Stimulated activated CD4-positive, alpha-beta T cell treated with anti-CD3 and anti-CD28 coated beads, Interleukin-1b, Interleukin-23, amount 100 ng/mL, for 48 hours (primary cell): ENCODE results near the gene KIF5C.

Source experiments
- DNase-seq: peaks from one replicate; pipeline ENCODE4 v3.0.0-alpha.2; 2020

KIF5C gene

DNA sequence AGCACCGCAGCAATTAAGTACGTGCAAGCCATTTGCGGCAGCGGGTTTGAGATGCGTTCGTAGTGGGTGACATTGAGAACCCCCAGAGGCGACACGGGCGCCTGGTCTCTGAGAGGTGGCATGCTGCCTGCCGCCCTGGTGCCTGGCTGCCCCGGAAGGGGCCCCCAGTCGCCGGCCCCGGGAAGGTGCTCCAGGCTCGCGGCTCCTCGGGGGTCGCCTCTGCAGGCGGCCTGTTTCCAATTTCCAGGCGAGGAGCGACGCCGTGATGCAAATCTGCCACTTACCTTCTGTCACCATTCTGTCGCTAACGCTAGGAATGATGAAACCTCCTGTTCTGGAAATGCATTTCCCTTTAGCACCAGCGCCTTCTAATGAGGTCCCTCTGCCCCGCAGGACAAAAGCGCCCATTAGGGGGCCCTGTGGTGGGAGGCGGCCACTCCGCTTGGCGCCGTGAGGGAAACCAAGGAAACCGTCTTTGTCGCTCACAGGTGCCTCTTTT lies 13.0 kb downstream of the KIF5C start:
- no peak for DNase-seq

DNA sequence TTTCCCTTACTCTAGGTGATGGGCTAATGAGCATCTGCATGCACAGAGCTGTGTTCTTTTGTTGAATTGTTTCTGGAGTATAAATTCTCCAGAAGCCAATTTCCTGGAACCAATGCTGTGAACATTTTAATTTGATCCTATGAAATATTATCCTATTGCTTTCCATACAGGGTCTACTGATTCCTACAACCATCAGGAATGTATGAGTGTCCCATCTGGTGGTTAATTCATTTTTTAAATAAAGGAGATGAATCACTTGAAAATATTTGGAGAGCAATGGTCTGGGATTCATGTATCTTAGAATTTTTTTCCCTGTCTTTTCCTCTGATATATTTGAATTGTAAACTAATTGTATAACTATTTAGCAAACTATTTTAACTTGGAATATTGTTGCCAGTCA lies 14.0 kb downstream of the KIF5C start:
- DNase-seq: no peak

DNA sequence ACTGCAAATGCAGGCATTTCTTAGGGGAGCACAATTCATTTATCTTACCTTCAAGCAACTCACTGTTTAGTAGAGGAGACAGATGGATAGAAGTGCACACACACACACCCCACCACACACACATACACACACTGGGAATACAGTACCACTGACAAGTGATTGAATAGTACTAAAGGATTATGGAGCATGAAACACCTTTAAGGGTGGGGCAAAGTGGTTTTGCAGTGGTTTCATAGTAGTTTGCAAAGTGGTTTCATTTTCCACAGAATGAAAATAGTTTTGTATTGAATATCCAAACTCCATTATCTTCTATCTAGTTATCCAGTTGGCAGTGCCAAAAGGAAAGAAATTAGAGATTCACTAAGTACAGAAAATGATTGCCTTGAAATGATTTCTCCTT lies 18.9 kb downstream of the KIF5C start:
- no peak for DNase-seq

DNA sequence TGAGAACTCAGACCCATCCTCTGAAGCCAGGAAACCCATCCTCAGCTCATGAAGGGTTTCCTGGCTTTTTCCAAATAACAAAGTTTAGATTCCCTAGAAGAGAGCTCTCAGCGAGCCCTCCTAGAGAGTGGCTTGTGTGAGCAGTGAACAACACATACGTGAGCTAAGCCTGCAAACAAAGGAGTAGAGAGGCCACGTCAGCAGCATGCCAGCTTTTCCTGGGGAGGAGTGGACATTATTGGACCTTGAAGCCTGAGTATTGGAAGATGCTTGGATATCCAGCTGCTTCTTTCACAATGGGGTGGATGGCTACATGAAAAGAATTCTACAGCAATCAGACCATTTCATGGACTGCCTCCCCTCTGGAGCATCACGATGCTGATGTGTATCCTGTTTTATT lies 21.1 kb downstream of the KIF5C start:
- DNase-seq: no peak

DNA sequence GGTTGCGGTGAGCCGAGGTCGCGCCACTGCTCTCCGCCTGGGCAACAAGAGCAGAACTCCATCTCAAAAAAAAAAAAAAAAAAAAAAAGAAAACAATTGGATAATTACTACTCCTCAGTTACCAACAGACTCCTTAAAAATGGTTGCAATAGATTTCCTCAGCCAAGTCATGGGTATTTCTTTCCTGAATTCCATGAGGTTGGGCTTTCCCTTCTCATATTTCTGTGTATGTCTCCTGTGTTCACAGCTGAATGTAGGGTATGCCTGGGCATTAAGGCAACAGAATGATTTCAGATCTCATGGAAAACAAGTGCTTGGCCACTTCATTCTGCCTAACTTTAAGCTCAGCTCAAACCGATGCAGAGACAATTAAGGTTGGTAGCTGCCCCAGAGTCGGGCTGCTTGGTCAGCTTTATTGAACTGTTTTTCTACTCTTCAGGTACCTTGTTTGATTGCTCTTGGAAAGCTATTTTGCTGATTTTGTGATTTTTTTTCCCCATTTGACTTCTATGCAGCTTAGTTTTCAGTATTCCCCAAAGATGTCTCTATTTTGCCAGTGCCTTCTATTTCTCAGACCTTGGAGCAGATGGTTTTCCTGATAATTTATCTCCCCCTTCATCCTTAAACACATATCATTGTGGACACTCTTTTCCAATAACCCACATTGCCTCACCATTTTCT lies 24.8 kb downstream of the KIF5C start:
- no peak for DNase-seq

DNA sequence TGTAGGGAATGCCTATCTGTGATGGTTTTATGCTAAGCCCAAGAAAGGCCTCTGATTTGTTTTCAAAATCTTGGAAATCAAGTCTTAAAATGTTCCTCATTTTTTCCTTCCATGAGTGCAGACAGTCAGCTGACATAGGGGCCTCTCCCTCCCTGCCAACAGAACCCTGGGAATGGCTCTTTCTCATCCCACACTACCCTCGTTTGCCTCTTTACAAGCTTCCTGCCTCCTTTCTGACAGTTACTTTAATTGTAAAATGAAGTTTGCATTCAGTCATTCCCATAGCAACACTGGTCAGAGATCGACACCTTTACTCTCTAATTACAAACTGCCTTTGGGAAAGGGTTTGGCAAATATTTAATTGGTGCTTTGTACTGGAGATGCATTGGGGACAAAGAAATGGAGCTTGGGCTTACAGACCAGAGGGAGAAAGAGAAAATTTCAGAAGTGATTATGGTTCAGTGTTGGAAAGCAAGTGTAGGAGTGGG lies 25.4 kb downstream of the KIF5C start:
- no peak for DNase-seq

DNA sequence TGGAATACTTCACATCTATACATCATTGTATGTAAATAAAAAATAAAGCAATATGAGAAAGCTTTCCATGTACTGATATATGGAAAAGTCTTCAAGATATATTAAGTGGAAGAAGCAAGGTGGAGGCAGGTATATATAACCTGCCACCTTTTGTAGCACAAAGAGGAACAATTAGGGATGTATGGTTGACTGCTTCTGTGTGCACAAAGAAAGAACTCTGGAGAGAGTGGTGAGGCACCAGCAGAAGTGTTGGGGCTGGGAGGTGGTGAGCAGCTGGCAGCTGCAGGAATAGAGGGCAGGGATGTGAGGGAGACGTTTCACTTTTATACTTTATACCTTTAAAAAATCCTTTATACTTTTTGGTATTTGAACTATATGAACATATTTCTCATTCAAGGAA lies 26.1 kb downstream of the KIF5C start:
- no peak for DNase-seq

DNA sequence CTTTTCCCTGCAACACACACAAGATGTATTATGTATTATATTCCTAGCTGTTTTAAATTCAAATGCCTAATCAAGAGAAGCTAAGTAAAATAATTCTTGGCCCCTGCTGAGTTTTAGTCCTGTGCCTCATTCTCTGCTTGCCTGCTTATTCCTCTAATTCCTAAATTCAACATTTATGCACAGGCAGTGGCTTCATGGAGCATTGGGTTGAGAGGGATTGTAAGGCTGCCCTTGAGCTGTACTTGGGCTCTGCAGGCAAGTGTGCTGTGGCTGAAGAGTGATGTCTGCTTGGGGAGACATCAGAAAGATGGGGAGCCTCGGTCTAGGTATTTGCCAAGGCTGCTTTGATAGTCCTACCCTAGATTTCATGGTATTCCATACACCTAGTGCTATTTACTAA lies 27.8 kb downstream of the KIF5C start:
- DNase-seq: no peak

DNA sequence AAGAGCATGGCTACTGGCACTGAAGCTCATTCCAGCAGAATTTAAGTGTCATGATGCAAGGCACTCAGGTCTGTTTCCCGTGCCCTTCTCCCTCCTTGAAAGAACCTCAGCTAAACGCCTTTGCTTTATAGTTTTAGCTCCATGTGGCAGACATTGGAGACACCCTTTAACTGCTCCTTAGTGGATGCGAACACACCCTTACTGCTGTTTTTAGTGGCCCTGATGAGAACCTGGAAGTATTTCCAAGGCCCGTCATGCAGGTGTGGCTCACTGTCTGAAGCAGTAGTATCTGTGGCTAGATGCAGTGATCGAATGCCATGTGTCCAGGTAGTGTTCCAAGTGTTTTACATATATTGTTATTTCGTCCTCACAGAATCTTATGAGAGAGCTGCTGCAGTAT lies 28.3 kb downstream of the KIF5C start:
- DNase-seq: no peak

DNA sequence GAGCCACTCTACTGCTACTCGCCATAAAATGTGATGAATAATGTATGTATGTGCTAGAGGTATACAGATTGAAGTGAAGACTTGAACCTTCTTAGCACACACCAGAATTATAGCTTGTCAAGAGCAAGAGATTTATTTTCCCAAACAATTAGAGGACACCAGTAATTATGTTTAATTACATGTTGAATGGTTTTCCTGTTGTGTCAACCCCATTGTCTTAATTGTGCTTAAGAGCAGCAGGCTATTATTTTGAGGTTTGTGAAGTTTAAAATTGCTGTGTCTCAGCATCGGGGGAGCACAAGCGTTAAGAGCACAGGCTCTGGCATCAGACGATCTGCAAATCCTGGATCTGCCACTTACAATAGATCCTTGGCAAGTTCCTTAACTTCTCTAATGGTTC lies 29.0 kb downstream of the KIF5C start:
- DNase-seq: no peak

DNA sequence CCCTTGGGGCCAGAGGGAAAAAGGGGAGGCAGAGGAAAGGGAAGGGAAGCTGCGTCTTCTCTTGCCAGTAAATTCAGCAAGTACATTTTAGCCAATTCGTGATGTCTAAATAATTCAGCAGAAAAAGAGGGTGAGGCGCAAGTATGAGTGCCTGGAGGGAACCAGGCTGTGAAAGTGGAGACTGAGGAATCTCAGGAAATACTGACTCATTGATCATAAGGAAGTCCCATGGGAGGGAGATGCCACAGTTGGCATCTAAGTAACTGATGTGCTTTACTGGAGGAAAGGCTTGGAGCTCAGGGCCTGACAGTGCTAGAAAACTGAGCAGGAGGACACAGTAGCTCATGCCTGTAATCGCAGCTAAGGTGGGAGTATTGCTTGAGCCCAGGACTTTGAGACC lies 31.1 kb downstream of the KIF5C start:
- no peak for DNase-seq

DNA sequence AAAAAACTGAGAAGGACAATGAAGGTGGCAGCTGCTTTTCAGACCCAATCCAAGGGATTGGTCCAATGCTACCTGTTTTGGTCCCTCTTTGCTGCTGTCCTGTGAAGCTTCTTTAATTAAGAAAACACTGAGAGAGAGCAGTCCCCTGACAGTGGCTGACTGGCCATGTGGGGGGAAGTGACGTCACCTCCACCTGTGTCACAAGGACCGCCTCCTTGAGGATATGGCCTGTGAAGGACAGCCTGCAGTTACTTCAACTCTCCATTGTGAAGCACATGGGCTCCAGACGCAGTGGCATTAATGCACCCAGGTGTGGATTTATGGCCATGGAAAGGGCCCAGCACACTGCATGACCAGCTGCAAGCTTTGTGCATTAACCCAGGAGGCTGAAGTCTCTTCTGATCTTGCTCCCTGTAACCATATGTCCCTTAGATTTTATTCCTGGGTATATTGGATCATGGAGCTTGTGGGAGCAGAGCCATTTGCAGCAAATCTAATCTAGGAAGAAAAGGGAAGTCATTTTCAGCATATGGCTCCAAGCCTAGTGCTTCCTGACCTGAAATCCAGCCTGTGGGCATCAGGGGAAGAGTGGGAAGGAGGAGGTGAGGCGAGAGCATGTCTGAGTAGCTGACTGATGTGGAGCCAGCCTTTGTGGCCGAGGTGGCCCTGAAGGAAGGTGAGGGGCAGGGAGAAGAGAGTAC lies 32.2 kb downstream of the KIF5C start:
- DNase-seq: no peak

DNA sequence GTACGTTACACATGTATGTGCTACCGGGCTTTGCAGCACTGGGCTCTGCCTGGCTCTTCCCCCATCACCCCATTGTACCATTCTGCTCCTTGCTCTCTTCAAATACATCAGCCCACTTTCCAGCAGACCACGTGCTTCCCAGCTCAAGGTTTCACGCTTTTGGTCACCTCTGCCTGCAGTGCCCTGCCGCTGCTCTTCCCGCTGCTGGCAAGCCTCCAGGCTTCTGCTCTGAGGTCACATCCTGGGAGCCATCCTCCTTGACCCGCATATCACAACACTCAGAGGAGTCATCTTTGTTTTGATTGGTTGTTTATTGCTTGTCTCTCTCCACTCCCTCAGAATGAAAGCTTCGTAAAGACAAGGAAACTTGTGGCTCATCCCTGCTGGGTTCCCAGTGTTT lies 34.1 kb downstream of the KIF5C start:
- DNase-seq: no peak

DNA sequence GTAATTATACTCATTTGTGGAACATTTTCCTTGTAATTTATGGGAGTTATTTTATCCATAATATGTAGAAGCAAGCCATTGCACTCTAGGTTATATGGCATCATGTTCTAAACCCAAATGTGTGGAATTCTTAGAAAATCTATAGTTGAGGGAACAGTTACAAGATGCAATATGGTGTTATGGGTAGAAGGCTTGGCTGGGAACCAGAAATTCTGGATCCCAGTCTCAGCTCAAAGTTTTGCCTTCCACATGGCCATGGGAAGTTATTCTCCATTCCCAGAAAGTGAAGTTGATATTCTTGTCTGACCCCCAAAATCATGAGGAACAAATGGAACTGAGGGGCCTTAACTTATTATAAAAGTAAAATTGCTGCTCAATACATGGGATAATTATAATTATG lies 38.0 kb downstream of the KIF5C start:
- no peak for DNase-seq

DNA sequence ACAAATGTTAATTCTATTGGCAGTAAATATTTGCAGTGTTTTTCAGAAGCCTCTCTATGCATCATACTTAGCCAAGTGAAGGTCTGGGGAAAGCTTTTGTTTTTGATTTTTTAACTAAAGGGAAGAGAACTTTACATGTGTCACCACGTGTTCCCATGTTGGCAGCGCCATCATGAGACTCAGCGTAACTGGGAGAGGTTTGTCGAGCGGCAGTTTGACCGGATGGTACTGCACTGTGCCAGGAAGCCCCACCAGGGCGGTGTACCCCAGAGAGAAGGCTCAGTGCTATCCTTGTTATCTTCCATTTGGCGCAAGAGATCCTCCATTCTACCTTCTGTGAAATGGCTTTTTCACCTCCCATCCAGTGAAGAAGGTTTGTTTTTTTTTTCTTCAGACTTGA lies 38.5 kb downstream of the KIF5C start:
- DNase-seq: no peak

DNA sequence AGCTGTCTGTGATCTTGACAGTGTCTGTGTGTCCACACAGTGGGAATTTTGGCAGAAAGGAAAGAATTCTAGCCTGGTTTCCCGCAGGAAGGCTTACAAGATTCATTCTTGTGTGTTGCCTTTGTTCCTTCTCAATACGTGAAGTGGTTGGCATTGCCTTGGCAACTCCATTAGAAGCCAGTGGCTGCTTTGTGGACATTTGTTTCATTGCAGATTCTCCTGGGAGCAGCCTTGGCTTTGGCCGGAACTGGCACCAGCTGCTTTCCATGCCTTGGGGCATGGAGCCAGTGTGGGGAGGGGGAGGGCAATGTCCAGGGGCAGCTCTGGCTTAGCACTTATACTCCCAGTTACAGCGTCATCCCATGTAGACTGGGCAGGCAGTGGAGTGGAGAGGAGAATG lies 39.4 kb downstream of the KIF5C start:
- no peak for DNase-seq

DNA sequence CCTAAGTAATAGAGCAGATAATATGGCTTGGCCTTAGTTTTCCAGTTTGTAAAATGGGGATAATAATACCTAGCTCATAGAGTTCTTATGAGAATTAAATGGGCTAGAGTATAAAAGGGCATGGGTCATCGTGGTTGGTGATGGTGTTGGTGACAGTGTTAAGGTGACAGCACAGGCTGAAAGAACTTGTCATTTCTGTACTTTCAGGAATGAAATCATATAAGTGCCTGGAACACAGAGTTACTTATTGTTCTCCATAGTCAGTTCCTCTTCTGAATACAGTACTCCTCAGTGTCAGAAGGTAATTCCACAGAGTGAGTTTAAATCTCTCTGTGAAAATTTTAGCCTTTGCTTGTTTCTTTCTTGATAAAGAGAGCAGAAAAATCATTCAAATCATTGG lies 42.4 kb downstream of the KIF5C start:
- peak; percentile 28 for DNase-seq

DNA sequence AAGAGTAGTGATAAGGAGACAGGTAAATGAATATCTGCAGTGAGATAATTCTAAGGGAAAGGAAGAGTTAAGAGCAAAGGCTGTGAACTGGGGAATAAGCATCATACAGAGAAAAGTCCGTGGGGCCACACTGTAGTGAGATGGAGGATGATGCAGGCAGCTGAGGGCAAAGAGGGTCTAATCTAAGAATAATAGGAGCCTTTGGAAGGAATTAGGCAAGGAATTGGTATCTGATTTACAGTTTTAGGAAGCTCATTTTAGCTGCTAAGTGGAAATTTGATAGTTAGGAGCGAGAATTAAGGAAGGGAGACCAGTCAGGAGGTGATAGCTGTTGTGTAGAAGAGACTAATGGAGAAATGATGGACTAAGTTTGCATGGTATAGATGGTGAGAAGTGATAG lies 43.5 kb downstream of the KIF5C start:
- DNase-seq: no peak

DNA sequence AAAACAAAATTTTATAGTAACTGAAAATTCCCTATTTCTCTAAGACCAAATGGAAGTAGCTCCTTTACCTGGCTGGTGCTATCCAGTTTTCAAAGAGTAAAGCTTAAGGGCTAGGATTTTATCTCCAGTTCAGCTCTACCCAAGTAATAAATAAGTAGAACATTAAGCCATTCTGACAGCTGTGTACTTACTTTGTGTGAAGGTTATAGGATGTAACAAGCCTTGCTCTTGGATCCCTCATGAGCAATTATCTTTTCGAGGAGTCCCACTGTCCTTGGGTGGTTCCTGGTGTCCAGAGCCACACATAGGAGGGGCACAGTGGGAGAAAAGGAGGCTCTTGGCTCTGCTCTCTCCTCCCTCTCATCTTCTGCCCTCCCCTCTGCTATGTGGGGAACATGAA lies 45.5 kb downstream of the KIF5C start:
- no peak for DNase-seq

DNA sequence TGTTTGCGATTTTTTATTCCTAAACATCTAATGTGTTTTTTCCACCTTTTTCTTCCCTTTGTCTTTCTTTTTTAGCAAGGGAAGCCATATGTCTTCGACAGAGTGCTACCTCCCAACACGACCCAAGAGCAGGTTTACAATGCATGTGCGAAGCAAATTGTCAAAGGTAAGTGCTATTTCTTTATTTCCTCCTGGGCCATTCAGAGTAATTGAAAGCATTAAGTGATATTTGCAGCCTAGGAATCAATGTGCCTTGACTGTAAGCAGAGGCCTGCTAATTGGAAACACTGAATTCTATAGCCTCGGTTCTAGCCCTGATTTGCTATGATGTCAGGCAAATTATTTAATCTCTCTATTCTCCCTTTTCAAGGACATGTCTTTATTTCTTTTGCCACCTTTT lies 47.0 kb downstream of the KIF5C start:
- no peak for DNase-seq

DNA sequence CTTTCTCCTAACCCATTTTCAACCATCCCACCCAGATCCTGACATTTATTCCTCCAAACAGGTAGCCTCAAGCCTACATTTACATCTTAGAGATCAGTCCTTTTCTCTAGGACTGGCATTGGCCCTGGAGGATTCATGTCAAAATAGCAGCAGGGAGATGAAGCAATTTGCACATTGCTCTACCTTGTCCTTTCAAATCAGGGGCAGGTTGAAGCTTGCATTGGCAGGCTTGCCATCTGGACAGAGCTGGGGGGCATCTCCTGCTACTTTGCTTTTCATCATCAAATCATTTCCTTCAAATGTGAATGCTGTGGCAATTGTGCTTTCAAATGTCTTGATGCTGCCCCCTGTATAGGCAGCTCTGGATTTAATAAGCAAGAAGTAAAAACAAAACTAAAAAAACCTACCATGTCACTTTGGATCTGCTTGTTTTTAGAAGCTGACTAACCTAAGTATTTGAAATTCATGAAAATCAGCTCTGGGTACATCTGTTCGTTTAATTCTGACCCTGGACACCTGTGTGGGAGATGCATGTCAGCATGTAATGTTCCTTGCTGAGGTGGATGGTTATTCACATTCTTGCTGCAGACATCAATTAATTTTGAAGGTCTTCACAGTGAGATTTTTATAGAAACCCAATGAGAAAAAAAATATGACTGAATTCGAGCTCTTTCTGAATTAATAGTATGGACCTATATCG lies 47.9 kb downstream of the KIF5C start:
- DNase-seq: no peak

DNA sequence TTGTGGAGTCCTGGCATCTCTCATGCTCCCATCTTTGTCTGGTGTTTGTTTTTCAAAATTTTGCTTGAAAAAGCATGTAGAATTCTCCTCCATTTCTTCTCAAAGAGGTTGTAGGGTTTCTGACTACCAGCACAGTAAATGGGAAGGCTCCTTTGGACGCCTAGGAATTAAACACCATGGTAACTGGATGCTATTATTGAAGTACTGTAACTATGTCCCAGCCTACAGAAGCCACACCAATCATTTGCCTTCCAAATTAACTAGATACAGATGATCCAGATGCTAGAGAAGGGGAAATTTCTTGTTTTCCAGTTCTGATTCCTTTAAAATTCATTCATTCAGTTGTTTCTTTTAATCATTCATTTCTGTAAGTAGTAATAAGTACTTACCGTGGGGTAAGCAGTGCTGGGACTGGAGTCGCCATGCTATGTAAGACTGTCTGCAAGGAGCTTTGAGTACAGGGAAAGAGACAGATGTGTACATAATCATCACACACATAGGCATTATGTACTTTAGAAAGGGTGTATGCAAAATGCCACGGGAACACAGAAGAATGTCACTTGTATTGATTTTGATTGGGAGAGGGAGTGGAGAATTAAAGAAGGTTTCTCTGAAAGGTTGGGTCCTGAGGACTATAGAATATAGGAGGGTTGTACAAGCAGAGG lies 49.6 kb downstream of the KIF5C start:
- no peak for DNase-seq

DNA sequence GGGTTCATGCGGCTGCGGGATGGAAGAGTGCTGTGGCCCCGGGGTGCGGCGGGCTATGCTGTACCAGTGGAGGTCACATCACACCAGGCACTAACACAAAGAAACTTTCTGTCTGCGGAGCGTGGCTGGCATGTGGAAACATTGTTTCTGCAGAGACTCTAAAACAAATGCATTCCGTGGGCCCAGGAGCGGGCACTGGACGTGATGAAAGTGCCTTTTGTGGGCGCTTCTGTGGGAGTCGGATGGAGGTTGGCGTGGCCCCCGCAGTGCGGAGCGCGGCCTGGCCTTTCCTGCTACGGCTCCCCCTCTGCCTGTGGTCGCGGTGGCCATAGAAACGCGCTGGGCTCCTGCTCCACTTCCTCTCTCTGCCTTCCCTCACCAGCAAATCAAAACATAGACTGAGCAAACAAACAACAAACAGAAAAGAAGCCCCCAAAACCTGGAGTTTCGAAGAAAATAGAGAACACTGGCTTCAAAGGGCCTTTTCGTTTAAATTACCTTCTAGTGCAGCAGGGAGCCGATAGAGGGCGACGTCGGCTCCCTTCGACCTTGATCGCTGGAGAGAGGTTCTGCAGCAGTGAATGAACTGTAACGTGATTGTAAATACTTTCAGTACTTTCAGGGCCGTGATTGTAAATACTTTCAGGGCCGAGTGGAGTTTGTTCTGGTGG lies 51.4 kb downstream of the KIF5C start:
- peak; percentile 50 for DNase-seq
